ENCODE measurements around the gene TOMT. TPM values are rescaled to one million over a fixed set of nuclear protein-coding genes. Genes with fewer than 3 reads are reported as not detected.

The TOMT gene
- total RNA-seq, 1 experiment from 2014 or later, result not detected

DNA sequence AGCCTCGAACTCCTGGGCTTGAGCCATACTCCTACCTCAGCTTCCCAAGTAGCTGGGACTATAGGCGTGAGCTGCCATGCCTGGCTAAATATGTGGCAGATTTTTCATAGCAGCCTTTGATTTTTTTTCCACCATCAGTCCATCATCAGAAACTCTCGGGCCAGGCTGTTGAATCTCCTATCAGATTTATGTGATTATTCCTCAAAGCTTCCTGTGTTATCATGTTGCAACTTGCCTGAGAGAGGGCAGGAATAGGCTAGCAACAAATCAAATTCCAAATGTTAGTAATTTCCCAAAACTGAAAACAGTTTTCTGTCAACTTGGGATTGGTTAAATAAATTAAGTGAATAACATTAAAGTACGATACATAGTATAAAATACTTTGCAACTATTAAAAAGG is 21.6 kb upstream of the TOMT start:
- H3K27me3 Mint-ChIP-seq (ENCODE audit: low read depth), result no peaks in the 10 kb centered on the region
- H3K9me3 Mint-ChIP-seq, result no peaks in the 10 kb centered on the region
- H3K4me3 Mint-ChIP-seq, result no peak overlapping the region
- H3K27ac Mint-ChIP-seq, result no peak overlapping the region
- CTCF ChIA-PET, result interaction anchor here (0.5 to 4.1 kb wide), 3 partner anchors 9 to 59 kb away, joined by 3 to 31 read pairs (median 3); no protein-coding TSS in a partner anchor
- DNase-seq (ENCODE audit: low spot score) (no peak), ATAC-seq (no peak)
- TF ChIP-seq CREM (CRISPR knock-in tag; IDR thresholded peaks at IDR 0.05), result no peak
- no peak for TF ChIP-seq AR (CRISPR knock-in tag; IDR thresholded peaks at IDR 0.05)
- TF ChIP-seq CREB1 (CRISPR knock-in tag; IDR thresholded peaks at IDR 0.05), result no peak
- no peak for TF ChIP-seq ZNF281 (CRISPR knock-in tag; IDR thresholded peaks at IDR 0.05)
- no peak for TF ChIP-seq ZNF317 (CRISPR knock-in tag; IDR thresholded peaks at IDR 0.05; ENCODE audit: borderline replicate concordance, low read depth)
- TF ChIP-seq, protein P1, sequence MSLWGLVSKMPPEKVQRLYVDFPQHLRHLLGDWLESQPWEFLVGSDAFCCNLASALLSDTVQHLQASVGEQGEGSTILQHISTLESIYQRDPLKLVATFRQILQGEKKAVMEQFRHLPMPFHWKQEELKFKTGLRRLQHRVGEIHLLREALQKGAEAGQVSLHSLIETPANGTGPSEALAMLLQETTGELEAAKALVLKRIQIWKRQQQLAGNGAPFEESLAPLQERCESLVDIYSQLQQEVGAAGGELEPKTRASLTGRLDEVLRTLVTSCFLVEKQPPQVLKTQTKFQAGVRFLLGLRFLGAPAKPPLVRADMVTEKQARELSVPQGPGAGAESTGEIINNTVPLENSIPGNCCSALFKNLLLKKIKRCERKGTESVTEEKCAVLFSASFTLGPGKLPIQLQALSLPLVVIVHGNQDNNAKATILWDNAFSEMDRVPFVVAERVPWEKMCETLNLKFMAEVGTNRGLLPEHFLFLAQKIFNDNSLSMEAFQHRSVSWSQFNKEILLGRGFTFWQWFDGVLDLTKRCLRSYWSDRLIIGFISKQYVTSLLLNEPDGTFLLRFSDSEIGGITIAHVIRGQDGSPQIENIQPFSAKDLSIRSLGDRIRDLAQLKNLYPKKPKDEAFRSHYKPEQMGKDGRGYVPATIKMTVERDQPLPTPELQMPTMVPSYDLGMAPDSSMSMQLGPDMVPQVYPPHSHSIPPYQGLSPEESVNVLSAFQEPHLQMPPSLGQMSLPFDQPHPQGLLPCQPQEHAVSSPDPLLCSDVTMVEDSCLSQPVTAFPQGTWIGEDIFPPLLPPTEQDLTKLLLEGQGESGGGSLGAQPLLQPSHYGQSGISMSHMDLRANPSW (CRISPR knock-in tag; conservative IDR thresholded peaks at IDR 0.05; ENCODE audit: low read depth), result no peak
- no peak for TF ChIP-seq ZNF416 (CRISPR knock-in tag; IDR thresholded peaks at IDR 0.05)
- H3K36me3 Mint-ChIP-seq, result 0 out of 2 replicates have a peak, but pooled peaks cover 2% of the 10 kb centered on the region
- H3K4me1 Mint-ChIP-seq, result peaks cover 9% of the 10 kb centered on the region
- POLR2A ChIA-PET, result no interaction called here

DNA sequence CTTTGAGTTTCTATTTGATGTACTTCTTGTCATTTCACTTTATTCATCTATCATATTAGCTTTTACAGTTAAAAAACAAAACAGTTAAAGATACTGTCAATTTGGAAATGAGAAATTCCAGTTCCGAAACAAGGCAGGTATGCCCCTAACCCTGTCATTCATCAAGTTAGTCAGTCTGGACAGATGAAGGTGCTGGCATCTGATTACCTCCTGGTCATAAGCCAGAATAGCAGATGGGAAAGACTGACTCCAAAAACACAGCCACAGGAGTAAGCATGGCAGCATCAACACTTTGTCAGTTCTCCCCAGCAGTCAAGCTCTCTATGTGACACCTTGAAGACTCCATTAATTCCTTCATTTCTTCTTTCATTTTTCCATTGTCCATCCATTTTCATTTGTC is 20.8 kb upstream of the TOMT start:
- DNase-seq (ENCODE audit: low spot score), result no peak
- CTCF ChIA-PET, result interaction anchor here (0.6 to 4.1 kb wide), 10 partner anchors 10 to 346 kb away, joined by 3 to 31 read pairs (median 4); no protein-coding TSS in a partner anchor
- H3K4me3 Mint-ChIP-seq, result no peak overlapping the region
- 0 out of 2 replicates have a peak, but pooled peaks cover 2% of the 10 kb centered on the region for H3K36me3 Mint-ChIP-seq
- ATAC-seq, result no peak
- H3K27me3 Mint-ChIP-seq (ENCODE audit: low read depth), result no peaks in the 10 kb centered on the region
- no peak overlapping the region for H3K27ac Mint-ChIP-seq
- POLR2A ChIA-PET, result interaction anchor here (0.6 kb wide), 1 partner anchor 107 kb away, joined by 4 read pairs; no protein-coding TSS in a partner anchor
- peaks cover 9% of the 10 kb centered on the region for H3K4me1 Mint-ChIP-seq
- H3K9me3 Mint-ChIP-seq, result no peaks in the 10 kb centered on the region
- TF ChIP-seq RELA (CRISPR knock-in tag; IDR thresholded peaks at IDR 0.05; ENCODE audit: borderline replicate concordance), result no peak
- no peak for TF ChIP-seq ATF2 (CRISPR knock-in tag; IDR thresholded peaks at IDR 0.05; ENCODE audit: borderline replicate concordance, low read depth)
- TF ChIP-seq FOXJ3 (CRISPR knock-in tag; IDR thresholded peaks at IDR 0.05; ENCODE audit: borderline replicate concordance), result no peak
- TF ChIP-seq ZNF425 (CRISPR knock-in tag; conservative IDR thresholded peaks at IDR 0.05), result no peak
- no peak for TF ChIP-seq TEAD4 (CRISPR knock-in tag; IDR thresholded peaks at IDR 0.05)
- no peak for TF ChIP-seq OVOL2 (CRISPR knock-in tag; IDR thresholded peaks at IDR 0.05; ENCODE audit: borderline replicate concordance)
- no peak for TF ChIP-seq ESRRA (CRISPR knock-in tag; IDR thresholded peaks at IDR 0.05; ENCODE audit: borderline replicate concordance)
- no peak for TF ChIP-seq TP53 (CRISPR knock-in tag; IDR thresholded peaks at IDR 0.05)
- TF ChIP-seq ZNF138 (CRISPR knock-in tag; conservative IDR thresholded peaks at IDR 0.05), result no peak
- no peak for TF ChIP-seq ZNF263 (CRISPR knock-in tag; IDR thresholded peaks at IDR 0.05; ENCODE audit: low read depth)
- TF ChIP-seq AR (CRISPR knock-in tag; IDR thresholded peaks at IDR 0.05), result no peak
- TF ChIP-seq GRHL2 (CRISPR knock-in tag; IDR thresholded peaks at IDR 0.05; ENCODE audit: insufficient replicate concordance, severe bottlenecking), result no peak
- no peak for TF ChIP-seq FOXK1 (CRISPR knock-in tag; IDR thresholded peaks at IDR 0.05)
- TF ChIP-seq RORB (CRISPR knock-in tag; IDR thresholded peaks at IDR 0.05), result no peak
